OCI-M1 (cell line): ENCODE data around the gene OR51L1.

Experiments used
- DNase-seq: peaks from one replicate; lab custom pipeline; 2025; lab: John Stamatoyannopoulos, UW

The OR51L1 gene

GRCh38 chr11:5046754-5047330 is 52.2 kb downstream of the OR51L1 start:
- no peak for DNase-seq
